NT2/D1 (cell line): ENCODE measurements around the gene STK17B.

Experiments
- YY1 ChIP-seq: IDR thresholded peaks from 2 replicates; pipeline ENCODE4 v1.6.1; 2011; ENCODE audit not compliant: insufficient read length, insufficient read depth
- ZNF274 ChIP-seq: IDR thresholded peaks from 2 replicates; pipeline ENCODE4 v1.6.1; 2011; ENCODE audit warnings: mild to moderate bottlenecking, low read depth, low read length

DNA sequence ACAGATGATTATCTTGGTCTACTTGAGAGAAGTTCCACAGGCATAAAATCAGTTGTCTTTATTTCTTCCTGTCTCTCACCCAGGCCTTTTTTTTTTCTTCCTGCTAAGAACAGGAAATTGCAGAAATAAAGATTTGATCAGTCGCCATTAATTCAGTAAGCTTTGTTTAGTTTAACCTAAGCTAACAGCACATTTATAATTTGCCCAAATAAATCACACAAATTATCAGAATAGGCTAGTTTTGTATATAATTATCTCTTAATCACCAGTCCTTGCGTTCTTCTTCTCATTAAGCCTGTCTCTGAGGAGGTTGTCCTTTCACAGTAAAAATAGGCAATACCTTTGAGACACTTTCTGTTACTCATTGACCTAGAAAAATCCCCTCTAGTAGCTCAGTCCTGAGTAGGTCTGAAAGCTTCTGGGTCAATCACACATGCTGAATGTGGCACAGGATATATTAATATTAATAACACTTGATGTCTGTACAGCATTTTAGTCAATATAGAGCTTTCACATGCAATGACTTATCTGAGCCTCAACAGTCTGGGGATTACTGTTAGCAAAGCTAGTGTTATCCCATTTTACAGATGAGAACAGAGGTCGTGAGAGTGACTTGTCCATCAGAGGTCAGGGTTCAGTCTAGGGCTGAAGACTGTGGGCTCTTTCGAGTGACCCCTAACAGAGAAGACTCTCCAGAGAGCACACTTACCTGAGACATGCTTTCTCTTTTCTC, 11.2 kb upstream of the STK17B start:
- TF ChIP-seq ZNF274 (no peak), YY1 (no peak)
